Stimulated activated CD8-positive, alpha-beta memory T cell treated with anti-CD3 and anti-CD28 coated beads, Interleukin-4, amount 100 ng/mL, for 48 hours (primary cell): ENCODE results near the gene CPEB3.
"Not testable (repeated sequence)": the region's sequence is repeated elsewhere in the genome, so short reads cannot be mapped to it uniquely, and the experiment has no call there.

ENCODE experiments used
- DNase-seq: peaks from one replicate; pipeline ENCODE4 v3.0.0-alpha.2; 2020

Gene CPEB3

DNA sequence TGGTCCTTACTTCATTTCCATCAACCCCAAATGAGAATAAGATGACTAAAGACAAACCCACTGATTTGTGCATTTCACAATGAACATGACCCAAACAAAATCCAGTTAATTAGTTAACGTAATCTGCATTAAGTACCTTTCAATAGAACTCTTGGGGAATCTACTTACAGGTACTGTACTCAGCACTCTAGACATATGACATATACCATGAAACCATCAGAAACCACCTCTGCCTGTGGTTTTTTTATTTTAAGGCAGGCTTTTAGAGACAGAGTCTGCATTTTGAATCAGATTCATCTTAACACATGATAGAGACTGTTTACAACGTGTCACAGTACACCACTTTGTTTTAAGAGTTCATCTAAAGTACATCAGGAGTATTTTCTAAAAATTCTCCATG, 198.9 kb downstream of the CPEB3 start:
- no peak for DNase-seq

DNA sequence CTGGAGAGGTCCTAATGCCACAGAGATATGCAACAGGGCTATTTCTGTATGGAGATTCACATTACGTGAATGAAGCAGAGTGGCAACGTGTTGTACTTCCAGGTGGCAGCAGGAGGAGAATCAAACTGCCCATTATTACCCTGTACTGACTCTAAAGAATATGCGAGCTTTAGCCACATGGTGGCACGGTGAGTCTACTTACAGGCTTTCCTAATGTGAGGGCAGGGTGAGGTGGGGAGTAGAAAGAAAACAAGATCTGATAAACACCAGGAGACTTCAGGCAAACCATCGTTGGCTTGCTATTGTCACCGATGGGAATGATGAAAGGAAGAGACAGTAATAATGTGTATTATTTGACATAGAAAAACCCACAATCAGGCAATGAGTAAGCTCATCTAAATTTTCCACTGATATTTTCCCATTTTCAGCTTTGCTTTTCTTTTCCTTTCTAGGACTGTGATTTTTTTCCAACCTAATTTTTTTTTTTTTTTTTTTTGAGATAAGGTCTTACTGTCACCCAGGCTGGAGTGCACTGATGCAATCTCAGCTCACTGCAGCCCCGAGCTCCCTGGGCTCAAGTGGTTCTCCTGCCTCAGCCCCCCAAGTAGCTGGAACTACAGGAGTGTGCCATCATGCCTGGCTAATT, 203.0 kb downstream of the CPEB3 start:
- DNase-seq, result peak; percentile 54

DNA sequence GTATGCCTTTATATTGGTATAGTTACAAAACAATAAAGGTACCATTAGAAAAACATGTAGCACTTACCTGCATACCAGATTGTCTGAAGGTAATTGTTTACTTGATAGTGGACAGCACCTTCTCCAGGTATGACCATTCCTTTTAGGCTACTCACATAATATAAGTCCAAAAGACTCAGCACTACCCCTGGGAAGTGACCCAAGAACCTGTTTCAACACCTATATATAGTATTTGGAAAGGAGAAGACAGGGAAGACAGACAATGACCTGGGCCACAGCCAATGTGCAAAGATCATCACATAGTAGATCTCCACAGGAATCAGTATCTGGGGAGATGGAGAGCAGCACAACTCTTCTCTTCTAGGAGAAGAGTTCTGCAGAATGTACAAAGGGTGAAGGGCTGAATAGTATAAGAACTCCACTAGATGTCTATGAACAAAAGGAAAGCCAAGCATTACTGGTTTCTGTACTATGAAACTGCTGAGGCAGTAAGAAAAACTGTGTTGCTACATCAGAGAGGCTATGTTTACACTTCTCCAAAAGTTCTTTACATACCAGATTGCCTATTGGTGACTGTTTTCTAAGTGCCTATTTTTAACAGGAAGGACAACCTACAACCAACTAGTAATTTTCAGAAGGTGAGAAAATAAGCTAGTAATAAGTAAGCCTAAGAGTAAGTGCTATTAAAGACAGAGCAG, 208.1 kb downstream of the CPEB3 start:
- no peak for DNase-seq

DNA sequence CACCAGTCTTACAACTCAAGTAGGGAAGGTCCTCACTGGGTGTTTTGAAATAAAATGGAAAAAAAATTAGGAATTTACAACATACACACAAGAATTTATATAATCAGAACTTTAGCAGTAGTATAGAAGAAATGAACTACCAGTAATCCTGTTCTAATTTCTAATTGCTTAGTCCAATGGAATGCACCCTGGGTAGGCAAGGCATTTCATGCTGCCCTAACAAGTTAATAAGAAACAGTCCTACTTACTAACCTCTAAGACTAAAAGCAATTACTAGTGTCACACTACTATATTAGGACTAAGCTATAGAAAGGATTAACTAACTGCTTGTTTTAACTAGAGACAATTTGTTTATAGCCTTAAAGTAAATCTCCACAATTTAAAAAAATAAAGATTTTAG, 209.2 kb downstream of the CPEB3 start:
- no peak for DNase-seq

DNA sequence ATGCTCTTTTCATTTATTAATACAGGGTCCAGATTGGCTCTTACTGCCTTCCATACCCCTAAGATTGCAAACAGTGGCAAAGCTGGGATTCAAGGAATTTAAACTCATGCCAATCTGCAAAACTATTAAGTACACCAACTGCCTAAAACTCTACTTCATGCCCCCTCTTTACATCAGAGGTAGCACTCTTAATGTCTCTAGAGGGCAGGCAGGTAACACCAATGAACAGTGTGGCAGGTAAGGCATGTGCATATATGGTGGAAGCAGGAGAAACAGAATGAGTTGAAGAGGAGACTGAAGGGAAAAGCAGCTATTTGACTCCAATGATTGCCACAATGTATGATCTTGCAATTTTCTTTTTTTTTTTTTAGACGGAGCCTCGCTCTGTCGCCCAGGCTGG, 210.6 kb downstream of the CPEB3 start:
- no peak for DNase-seq

DNA sequence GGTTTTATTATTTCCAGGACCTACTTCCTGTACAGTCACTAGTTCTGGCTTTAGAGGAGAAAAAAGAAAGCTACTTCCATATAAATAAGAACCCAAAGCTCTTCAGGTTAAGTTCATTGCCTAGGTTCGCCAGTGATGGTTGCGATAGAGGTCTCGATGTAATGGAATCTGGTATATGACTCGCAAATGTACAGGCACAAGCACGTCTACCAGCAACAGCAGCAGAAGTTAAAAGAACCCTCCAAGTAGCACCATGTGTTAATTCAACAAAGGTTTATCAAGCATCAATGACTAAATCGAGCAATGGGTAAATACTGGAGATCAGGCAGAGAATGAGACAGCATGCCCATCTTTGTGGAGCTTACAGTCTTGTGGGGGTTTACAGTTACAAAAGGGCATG, 211.9 kb downstream of the CPEB3 start:
- DNase-seq, result no peak

DNA sequence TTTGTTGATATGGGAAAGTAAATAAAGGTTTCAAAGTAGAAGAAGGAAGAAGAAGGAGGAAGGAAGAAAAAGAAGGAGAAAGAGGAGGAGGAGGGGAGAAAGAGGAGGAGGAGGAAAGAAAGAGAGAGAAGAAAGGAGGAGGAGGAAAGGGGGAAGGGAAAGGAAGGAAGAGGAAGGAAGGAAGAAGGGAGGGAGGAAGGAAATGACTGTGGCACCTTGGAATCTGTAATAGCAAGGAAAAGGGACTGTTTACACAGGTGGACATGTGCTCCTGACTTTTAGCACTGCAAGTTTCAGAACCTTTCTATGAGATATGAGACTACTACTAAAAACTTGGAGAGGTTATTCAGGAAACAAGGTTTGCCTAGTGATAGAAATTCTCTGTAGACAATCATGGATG, 214.2 kb downstream of the CPEB3 start:
- DNase-seq, result no peak

DNA sequence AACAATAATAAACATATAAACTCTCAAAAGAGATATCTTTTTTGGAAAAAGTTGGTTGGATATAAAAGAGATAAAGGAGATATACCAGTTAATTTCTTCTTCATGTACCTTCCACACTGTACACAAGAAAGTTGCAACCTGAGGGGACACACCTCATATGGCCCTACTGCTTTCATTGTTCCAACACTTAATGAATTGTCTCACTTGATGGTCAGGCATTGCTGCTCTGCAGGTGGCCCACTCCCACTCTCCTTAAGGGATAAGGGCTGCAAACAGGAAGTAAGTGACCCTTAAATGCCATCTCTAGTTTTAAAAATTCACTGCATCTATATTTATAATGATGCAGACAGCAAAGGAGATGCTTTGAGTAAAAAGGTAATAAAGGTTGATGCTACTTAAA, 215.0 kb downstream of the CPEB3 start:
- DNase-seq, result no peak

DNA sequence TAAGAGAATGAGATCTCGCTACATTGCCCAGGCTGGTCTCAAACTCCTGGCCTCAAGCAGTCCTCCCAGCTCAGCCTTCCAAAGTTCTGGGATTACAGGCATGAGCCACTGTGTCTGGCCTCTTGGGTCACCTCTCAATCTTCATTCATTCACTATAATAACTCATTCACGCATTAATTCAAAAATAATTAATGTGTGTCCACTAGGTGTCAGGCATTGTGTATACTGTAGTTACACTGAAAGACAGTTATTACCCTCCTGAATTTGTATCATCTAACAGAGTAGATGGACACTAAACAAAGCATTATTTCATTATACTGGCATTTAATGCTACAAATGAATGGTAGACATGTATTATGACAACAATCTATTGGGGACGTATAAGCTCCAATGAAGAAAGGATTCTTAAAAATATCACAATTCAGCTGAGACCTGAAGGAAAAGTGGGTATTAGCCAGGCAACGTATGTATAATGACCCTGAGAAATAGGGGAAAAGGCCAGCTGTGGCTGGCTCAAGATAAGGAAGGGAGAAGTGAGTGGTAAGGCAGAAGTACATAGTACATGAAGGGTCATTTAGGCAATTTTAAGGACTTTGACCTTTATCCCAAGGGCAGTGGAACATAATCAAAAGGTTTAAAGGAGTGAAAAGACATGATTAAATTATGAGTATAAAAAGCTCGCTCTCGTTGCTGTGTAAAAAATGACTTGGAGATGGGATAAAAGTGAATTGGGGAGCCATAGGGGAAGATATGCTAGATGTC, 216.6 kb downstream of the CPEB3 start:
- DNase-seq, result no peak

DNA sequence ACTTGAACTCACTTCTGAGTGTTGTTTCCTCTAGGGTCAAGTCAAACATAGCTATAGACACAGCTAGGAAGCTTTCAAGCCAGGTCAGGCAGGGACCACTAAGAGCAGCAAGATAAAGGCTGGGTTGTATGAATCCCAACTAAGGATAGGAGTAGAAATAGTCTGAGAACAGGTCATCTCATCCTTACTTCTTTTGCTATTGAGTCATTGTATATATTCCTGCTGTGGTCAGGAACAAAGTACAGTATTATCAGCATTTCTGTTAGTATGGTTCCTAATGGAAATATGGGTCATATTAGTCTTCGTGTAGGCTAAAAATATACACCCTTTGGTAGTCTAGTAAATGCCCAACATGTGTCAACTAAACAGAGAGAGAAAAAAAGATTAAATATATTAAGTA, 222.0 kb downstream of the CPEB3 start:
- no peak for DNase-seq

DNA sequence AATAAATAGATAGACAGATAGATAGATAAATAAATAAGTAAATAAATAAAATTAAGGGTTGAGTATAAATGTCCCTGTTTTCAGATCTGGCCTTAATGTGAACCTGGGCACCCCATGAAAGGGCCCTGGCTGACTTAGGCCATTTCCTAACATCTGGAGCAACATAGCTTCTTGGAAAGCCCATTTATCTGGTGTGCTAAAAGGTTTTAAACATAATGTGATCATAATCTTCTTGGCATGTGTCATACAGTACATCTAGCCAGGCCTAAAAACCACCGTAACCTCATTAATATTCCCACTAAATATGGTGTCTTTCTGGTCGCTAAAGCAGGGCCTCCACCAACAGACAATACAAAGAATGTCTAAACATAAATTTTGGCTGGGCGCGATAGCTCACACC, 224.5 kb downstream of the CPEB3 start:
- DNase-seq, result no peak

DNA sequence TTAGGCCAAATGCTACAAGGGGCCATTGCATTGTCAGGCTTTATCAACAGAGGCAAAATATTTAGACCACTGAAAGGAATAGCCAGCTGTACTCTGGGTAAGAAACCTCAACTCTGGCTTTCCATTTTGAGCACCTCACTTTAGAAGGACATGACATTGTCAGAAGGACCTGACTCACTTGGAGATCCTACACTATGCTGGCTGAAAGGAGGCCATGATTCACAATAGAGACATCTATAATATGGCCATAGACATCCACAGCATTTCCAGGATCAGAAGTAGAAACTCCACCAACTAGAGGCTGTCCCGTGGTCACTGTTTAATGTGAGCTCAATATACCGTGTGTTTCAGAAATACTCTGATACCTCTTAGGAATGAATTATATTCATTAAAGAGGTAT, 226.4 kb downstream of the CPEB3 start:
- no peak for DNase-seq

DNA sequence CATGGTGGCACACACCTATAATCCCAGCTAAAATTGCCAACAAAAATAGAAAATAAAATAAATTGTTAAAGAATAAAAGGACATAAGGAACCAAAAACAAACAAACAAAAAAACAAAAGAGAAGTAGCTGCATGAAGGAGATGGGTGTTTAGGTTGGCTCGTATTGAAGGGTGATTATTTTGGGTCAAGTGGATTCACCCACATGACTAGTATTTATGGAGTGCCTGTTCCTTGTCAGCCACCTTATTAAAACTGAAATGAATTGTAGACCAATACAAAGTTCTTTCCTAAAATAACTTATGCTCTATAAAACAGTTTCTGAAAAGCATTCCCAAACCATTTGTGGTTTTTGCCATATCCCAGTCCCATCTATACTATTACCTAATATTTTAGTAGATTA, 228.6 kb downstream of the CPEB3 start:
- no peak for DNase-seq

DNA sequence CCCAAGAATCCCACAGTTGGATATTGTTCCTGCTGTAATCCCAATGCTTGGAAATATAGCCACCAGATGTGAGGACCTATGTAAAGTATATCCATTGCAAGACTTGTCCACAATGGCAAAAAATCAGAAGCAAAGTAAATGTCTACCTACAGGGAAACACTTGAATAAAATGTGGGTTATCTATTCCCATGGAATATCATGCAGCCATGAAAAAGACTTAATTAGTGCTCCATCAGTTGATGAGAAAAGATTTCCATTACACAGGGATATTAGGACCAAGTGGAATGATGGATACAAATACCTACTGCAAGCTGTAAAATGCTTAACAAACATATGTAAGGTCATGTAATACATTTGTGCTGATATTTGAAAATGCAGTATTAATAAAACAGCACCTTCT, 236.1 kb downstream of the CPEB3 start:
- DNase-seq, result no peak

DNA sequence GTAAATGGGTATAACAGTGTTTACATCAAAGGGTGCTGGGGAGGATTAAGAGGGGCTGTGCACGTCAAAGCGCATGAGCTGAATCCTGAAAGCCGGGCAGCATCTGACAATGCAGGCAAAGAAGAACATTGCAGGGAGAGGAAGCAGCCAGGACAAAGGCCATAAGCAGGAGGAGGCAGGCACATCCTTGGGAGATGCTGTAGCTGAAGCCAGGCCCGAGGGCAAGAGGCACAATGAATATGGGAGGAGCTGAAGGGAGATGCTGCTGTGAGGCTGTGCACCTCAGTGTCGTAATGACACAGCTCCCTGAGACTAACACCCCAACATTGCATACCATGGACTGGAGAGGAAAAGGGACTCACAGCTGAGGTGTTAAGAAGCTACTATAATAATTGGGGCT, 238.1 kb downstream of the CPEB3 start:
- DNase-seq, result no peak

DNA sequence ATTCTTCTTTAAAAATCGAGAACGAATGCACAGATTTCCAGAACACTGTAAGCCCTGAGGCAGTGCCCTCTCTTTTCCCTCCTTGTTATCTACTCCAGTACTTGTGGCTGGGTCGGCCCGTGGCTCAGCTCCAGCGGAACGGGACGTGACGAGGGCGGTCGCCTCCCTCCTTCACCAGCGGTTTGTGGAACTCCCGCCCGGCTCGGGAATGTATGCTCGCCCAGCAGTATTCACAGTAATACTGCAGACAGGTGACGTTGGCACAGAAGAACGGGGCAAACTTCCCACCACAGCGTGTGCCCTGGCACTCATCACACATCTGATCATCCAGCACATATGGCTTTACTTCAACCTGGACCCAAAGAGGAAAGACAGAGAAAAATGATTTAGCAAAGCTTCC, 238.8 kb downstream of the CPEB3 start:
- no peak for DNase-seq

DNA sequence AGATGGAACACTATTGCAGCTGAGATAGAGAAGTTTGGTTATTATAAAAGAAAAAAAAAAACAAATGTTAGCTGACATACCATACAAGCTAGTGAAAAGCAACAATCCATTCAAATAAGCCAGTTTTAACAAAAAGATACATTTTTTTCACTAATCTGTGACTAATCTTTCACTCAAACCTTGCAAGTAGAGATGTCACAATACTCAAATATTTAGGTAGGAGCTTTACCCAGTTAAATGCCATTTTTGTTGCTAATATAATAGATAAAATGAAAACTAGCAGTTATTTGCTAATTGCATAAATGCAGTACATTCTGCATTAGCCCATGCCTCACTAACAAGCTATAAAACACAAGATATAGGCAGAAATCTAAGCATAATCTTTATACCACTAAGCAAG, 243.7 kb downstream of the CPEB3 start:
- no peak for DNase-seq

DNA sequence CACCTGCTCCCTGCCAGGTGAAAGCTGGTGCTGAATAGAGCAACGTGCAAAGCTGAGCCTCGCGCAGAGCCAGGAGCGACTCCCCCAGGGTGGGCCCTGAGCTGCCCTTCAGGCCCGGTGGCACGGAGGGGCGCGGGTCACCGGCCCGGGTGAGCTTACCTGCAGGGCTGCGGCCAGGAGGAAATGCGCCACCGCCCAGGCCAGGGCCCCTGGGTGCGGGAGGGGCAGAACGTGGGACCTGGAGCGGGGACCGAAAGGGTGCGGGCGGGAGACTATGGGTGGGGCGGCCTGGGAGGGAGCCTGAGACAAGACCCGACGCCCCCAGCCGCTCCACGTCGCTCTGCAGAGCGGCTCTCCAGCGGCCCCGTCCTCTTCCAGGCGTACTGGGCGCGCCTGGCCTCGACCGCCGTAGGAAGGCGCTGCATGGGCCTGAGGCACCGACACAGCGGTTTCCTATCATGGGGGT, 245.2 kb downstream of the CPEB3 start:
- no peak for DNase-seq

DNA sequence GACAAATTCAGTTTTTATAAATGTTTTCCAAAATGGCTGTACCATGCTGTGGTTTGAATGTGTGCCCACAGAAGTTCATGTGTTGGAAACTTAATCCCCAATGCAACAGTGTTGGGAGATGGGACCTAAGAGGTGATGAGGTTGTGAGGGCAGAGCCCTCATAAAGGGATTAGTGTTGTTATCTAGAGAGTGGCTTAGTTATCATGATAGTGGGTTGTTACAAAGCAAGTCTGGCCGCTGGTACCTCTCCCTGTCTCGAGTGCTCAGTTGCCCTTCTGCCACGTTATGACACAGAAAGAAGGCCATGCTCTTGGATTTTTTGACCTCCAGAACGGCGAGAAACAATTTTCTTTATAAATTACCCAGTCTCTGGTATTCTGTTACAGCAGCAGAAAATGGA, 248.3 kb downstream of the CPEB3 start:
- no peak for DNase-seq

DNA sequence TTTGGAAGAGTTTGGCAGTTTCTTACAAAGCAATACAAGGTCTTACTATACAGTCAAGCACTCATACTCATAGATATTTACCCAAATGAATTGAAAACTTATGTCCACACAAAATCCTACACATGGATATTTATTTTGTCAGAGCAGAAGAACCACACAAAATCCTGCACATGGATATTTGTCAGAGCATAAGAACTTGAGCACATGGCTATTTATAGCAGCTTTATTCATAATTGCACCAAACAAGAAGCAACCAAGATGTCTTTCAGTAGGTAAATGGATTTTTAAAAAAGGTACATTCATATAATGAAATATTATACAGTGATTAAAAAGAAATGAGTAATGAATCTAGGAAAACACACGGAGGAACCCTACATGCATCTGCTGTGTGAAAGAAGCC, 251.9 kb downstream of the CPEB3 start:
- DNase-seq, result no peak

DNA sequence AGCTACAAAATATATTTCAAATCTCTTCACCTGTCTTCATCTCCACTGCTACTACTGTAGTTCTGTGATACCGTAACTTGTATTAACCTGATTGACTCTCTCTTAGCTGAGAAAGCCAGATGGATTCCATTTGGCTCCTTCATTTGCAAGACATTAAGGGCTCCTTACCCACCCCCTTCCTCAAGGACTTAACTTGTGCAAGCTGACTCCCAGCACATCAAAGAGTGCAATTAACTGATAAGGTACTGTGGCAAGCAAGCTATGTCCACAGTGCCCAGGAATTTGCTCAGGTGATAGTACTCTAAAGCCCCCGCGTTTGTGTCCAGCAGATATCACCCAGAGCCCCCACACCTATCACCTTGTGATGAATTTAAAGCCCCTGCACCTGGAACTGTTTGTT, 257.8 kb downstream of the CPEB3 start:
- not testable (repeated sequence) for DNase-seq

DNA sequence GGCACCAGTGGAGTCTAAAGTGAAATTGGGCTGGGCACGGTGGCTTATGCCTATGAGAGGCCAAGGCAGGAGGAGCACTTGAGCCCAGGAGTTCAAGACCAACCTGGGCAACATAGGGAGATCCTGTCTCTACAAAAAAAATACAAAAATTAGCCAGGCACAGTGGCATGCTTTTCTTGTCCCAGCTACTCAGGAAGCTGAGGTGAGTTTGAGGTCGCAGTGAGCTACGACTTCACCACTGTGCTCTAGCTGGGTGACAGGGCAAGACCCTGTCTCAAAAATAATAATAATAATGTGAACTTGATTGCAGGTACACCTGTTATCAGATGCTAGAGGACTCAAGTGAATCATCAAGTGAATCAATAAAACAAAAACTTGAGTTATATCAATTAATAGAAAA, 259.3 kb downstream of the CPEB3 start:
- no peak for DNase-seq

DNA sequence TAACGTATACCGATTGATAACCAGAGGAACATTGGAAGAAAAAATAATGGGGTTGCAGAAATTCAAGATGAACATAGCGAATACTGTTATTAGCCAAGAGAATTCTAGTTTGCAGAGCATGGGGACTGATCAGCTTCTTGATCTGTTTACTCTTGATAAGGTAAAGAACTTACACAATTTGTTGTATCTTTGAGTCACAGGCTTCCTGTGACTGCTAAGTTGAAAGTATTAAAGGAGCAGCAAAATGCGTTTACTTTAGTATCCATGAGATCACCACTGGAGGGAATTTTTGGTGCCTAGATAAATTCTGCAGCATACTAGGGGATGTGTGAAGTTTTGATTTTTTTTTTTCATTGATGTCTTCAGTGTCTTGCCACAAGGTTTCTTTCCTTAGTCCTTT, 263.7 kb downstream of the CPEB3 start:
- DNase-seq, result no peak

DNA sequence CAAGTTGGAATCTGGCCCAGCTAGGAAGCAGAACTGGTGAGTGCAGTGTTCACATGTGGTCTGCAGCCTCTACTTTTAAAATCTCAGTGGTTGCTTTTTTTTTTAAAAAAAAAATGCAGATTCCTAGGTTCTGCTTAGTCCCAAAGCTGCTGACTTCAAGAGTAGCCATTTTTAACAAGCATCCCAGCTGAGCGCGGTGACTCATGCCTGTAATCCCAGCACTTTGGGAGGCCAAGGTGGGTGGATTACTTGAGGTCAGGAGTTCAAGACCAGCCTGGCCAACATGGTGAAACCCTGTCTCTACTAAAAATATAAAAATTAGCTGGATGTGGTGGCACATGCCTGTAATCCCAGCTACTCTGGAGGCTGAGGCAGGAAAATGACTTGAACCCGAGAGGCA, 265.5 kb downstream of the CPEB3 start:
- not testable (repeated sequence) for DNase-seq
